Prostate gland (tissue), 2 donors: ENCODE data around the gene WDR55. TPM values are rescaled to one million over a fixed set of nuclear protein-coding genes. Genes with fewer than 3 reads are reported as not detected.

Source experiments
- DNase-seq: peaks from one replicate; pipeline ENCODE4 v3.0.0-alpha.2; 2019; ENCODE audit warnings: low spot score
- H3K27ac ChIP-seq, 2 donors: fragments of 200-600 bp; sonication (generic); 2 replicates each; pipeline ENCODE4 v1.5.1; 2017 to 2019
- H3K27me3 ChIP-seq: fragments of 200-600 bp; sonication (generic); replicated peaks from 2 replicates; pipeline ENCODE4 v1.5.1; 2019; ENCODE audit not compliant: insufficient read depth
- H3K36me3 ChIP-seq, 2 donors: fragments of 200-600 bp; sonication (generic); 1 replicate in 1 of 2; 2 replicates in 1 of 2; pipeline versions ENCODE4 v1.5.1 to v1.8.1; 2017 to 2019
- H3K4me1 ChIP-seq: fragments of 200-600 bp; sonication (generic); replicated peaks from 2 replicates; pipeline ENCODE4 v1.5.1; 2019
- H3K4me3 ChIP-seq, 2 donors: fragments of 200-600 bp; sonication (generic); 2 replicates each; pipeline ENCODE4 v1.5.1; 2017 to 2019
- H3K9me3 ChIP-seq: fragments of 200-600 bp; sonication (generic); 2 replicates; pipeline ENCODE4 v1.5.1; 2017
- CTCF ChIP-seq, 4 experiments: fragments of 200-600 bp in 2 of 4; fragments of 450-650 bp in 2 of 4; sonication (generic) in 2 of 4; IDR thresholded peaks; 1 replicate in 3 of 4; 2 replicates in 1 of 4; pipeline ENCODE4 v1.5.1; 2016 to 2019; ENCODE audit warnings: antibody characterized with exemption in 4 of 4, mild to moderate bottlenecking in 2 of 4, moderate library complexity in 2 of 4
- POLR2A ChIP-seq: fragments of 450-650 bp; IDR thresholded peaks from one replicate; pipeline ENCODE4 v1.6.1; 2016; ENCODE audit warnings: antibody characterized with exemption, mild to moderate bottlenecking
- POLR2AphosphoS5 ChIP-seq: sonication (generic); formaldehyde crosslinking; IDR thresholded peaks from one replicate; pipeline ENCODE4 v1.6.1; 2017; ENCODE audit warnings: antibody characterized with exemption
- WGBS: methylation state at CpG from one replicate; pipeline ENCODE4 v1.1.5; 2018; 5-methylcytosine and 5-hydroxymethylcytosine counted together
- intact Hi-C: fragments of 100-400 bp; cut with DNase I; formaldehyde crosslinking; loops from one replicate; pipeline ENCODE4 v1.14.2; 2022
- total RNA-seq, 2 donors: library from RNA; depleted of rRNA; stranded (reverse); fragments of >200 nt; gene quantifications; one replicate each; pipeline ENCODE4 v1.1.0, GENCODE V29; 2016

The WDR55 gene
- total RNA-seq, 2 donors from 2014 or later, result 23.2 to 26.2 TPM

- H3K36me3 ChIP-seq, result peaks cover 0 to 21% of the 10 kb centered on the region in 2 donors
- no peaks in the 10 kb centered on the region for H3K9me3 ChIP-seq
- H3K4me3 ChIP-seq, result no peak within 1 kb of the TSS
- WGBS, result 85% methylated on average over 45 of the region's 45 CpGs
- H3K27me3 ChIP-seq, result no peaks in the 10 kb centered on the region
- TF ChIP-seq POLR2AphosphoS5 (no peak), POLR2A (no peak), CTCF (IDR thresholded peaks at IDR 0.05) (no peak)
- intact Hi-C loops, result no loop called here
- DNase-seq, result no peak
- no peak within 1 kb of the TSS for H3K27ac ChIP-seq
- H3K4me1 ChIP-seq, result no peaks in the 10 kb centered on the region
Observed at GRCh38 chr5:140673187-140673976, 8.7 kb downstream of the WDR55 start, which contains the start of gene DND1. Gene DND1, minus strand, starts transcription at chr5:140673576. Its CDS starts 34 bp downstream, at chr5:140673542.

GRCh38 chr5:140674211-140674610 is 9.5 kb downstream of the WDR55 start:
- no peak overlapping the region for H3K27ac ChIP-seq
- no peaks in the 10 kb centered on the region for H3K27me3 ChIP-seq
- no peaks in the 10 kb centered on the region for H3K9me3 ChIP-seq
- WGBS, result 77% methylated on average over 2 of the region's 2 CpGs
- no peaks in the 10 kb centered on the region for H3K4me1 ChIP-seq
- no peak overlapping the region for H3K4me3 ChIP-seq
- peaks cover 0 to 22% of the 10 kb centered on the region in 2 donors for H3K36me3 ChIP-seq
- no peak for DNase-seq
- intact Hi-C loops, result no loop called here
- TF ChIP-seq POLR2AphosphoS5 (no peak), CTCF (IDR thresholded peaks at IDR 0.05) (no peak)

- H3K9me3 ChIP-seq, result no peaks in the 10 kb centered on the region
- H3K4me3 ChIP-seq, result no peak overlapping the region
- no peaks in the 10 kb centered on the region for H3K27me3 ChIP-seq
- H3K27ac ChIP-seq, result no peak overlapping the region
- WGBS, result 91% methylated on average over 4 of the region's 4 CpGs
- peaks cover 0 to 22% of the 10 kb centered on the region in 2 donors for H3K36me3 ChIP-seq
- TF ChIP-seq POLR2AphosphoS5, result no peak
- TF ChIP-seq POLR2A, result no peak
- no peak for TF ChIP-seq CTCF (IDR thresholded peaks at IDR 0.05)
- no peaks in the 10 kb centered on the region for H3K4me1 ChIP-seq
- intact Hi-C loops, result no loop called here
- DNase-seq, result no peak
Observed at GRCh38 chr5:140674629-140675028, 9.9 kb downstream of the WDR55 start.

GRCh38 chr5:140677947-140678346 is 13.2 kb downstream of the WDR55 start:
- DNase-seq, result no peak
- TF ChIP-seq CTCF (IDR thresholded peaks at IDR 0.05) (no peak), POLR2AphosphoS5 (no peak), POLR2A (no peak)
- H3K36me3 ChIP-seq, result peaks cover 0 to 18% of the 10 kb centered on the region in 2 donors
- WGBS, result 98% methylated on average over 3 of the region's 3 CpGs
- no peak overlapping the region for H3K4me3 ChIP-seq
- intact Hi-C loops, result no loop called here
- H3K9me3 ChIP-seq, result no peaks in the 10 kb centered on the region
- H3K27me3 ChIP-seq, result no peaks in the 10 kb centered on the region
- no peaks in the 10 kb centered on the region for H3K4me1 ChIP-seq
- no peak overlapping the region for H3K27ac ChIP-seq

- no peak for DNase-seq
- Histone ChIP-seq H3K4me3 (no peak overlapping the region), H3K9me3 (no peaks in the 10 kb centered on the region), H3K36me3 (peaks cover 0 to 18% of the 10 kb centered on the region in 2 donors), H3K27me3 (no peaks in the 10 kb centered on the region), H3K27ac (no peak overlapping the region), H3K4me1 (no peaks in the 10 kb centered on the region)
- intact Hi-C loops, result no loop called here
- TF ChIP-seq CTCF (IDR thresholded peaks at IDR 0.05), result no peak
- no peak for TF ChIP-seq POLR2AphosphoS5
- no peak for TF ChIP-seq POLR2A
- WGBS, result 97% methylated on average over 7 of the region's 7 CpGs
Observed at GRCh38 chr5:140678993-140679392, 14.3 kb downstream of the WDR55 start.
